HG02943 (cell line): Measurements from ENCODE around the gene RNF182.
"Not testable (repeated sequence)": the region's sequence is repeated elsewhere in the genome, so short reads cannot be mapped to it uniquely, and the experiment has no call there.

Experiments
- ATAC-seq: cut with Tn5 transposase; IDR thresholded peaks from one replicate; pipeline ENCODE4 v1.9.1; 2021; ENCODE audit warnings: mild to moderate bottlenecking, low read depth, moderate library complexity; ENCODE audit not compliant: unreplicated experiment

RNF182 gene

GRCh38 chr6:13952101-13952500 lies 27.3 kb downstream of the RNF182 start:
- ATAC-seq: no peak

- ATAC-seq: no peak
Measured at GRCh38 chr6:13953061-13953705, 28.4 kb downstream of the RNF182 start.

GRCh38 chr6:13965582-13966127 lies 40.9 kb downstream of the RNF182 start:
- no peak for ATAC-seq

GRCh38 chr6:13971303-13971702 lies 46.6 kb downstream of the RNF182 start:
- ATAC-seq: no peak

- ATAC-seq: not testable (repeated sequence)
Measured at GRCh38 chr6:13972602-13973001, 47.9 kb downstream of the RNF182 start.

GRCh38 chr6:13973422-13973821 lies 48.7 kb downstream of the RNF182 start:
- ATAC-seq: not testable (repeated sequence)

GRCh38 chr6:13978102-13978640 lies 53.4 kb downstream of the RNF182 start:
- no peak for ATAC-seq

GRCh38 chr6:13978787-13979186 lies 54.0 kb downstream of the RNF182 start:
- ATAC-seq: no peak

GRCh38 chr6:13979284-13980171 lies 54.8 kb downstream of the RNF182 start:
- no peak for ATAC-seq

GRCh38 chr6:13980534-13980933 lies 55.8 kb downstream of the RNF182 start:
- no peak for ATAC-seq

- no peak for ATAC-seq
Measured at GRCh38 chr6:13985663-13986325, 61.0 kb downstream of the RNF182 start.

GRCh38 chr6:13986700-13987399 lies 62.1 kb downstream of the RNF182 start:
- ATAC-seq: no peak

- no peak for ATAC-seq
Measured at GRCh38 chr6:13987400-13987865, 62.7 kb downstream of the RNF182 start.

- ATAC-seq: no peak
Measured at GRCh38 chr6:13988049-13988738, 63.4 kb downstream of the RNF182 start.

- no peak for ATAC-seq
Measured at GRCh38 chr6:13988908-13989307, 64.2 kb downstream of the RNF182 start.

GRCh38 chr6:13989496-13990144 lies 64.9 kb downstream of the RNF182 start:
- no peak for ATAC-seq

- ATAC-seq: no peak
Measured at GRCh38 chr6:13990796-13991195, 66.0 kb downstream of the RNF182 start.

- no peak for ATAC-seq
Measured at GRCh38 chr6:13991393-13991792, 66.6 kb downstream of the RNF182 start.
